Measurements from ENCODE around the gene STAG2. TPM values are rescaled to one million over a fixed set of nuclear protein-coding genes. Genes with fewer than 3 reads are reported as not detected.
A peak's percentile ranks its signal among the peaks of the same experiment; 100 is the strongest.
"Not testable (repeated sequence)": the region's sequence is repeated elsewhere in the genome, so short reads cannot be mapped to it uniquely, and the experiment has no call there.

The STAG2 gene
- total RNA-seq, 1 donor from 2014 or later = 75.4 TPM

- no peaks in the 10 kb centered on the region for H3K9me3 Mint-ChIP-seq (ENCODE audit: low read depth)
- H3K27ac Mint-ChIP-seq = no peak overlapping the region
Measured at GRCh38 chrX:124045109-124045508, 83.6 kb downstream of the STAG2 start.

GRCh38 chrX:124084417-124084816 is 122.9 kb downstream of the STAG2 start:
- DNase-seq (ENCODE audit: low spot score, unreplicated experiment); H3K4me1 Mint-ChIP-seq (ENCODE audit: low read depth); H3K27me3 Mint-ChIP-seq; H3K27ac Mint-ChIP-seq; H3K4me3 Mint-ChIP-seq (ENCODE audit: low read depth); H3K9me3 Mint-ChIP-seq (ENCODE audit: low read depth): not testable (repeated sequence)
- peaks cover 27% of the 10 kb centered on the region for H3K36me3 Mint-ChIP-seq (ENCODE audit: insufficient read depth)

More at GRCh38 chrX:124045109-124045508, 83.6 kb downstream of the STAG2 start:
- peaks cover 3% of the 10 kb centered on the region for H3K4me1 Mint-ChIP-seq (ENCODE audit: low read depth)
- no peak overlapping the region for H3K4me3 Mint-ChIP-seq (ENCODE audit: low read depth)
- H3K27me3 Mint-ChIP-seq = no peaks in the 10 kb centered on the region
- peaks cover 8% of the 10 kb centered on the region for H3K36me3 Mint-ChIP-seq (ENCODE audit: insufficient read depth)
- no peak for TF ChIP-seq CTCF (IDR thresholded peaks at IDR 0.05; ENCODE audit: unreplicated experiment)
- no peak for DNase-seq (ENCODE audit: low spot score, unreplicated experiment)

GRCh38 chrX:124085063-124085462 is 123.6 kb downstream of the STAG2 start:
- Mint-ChIP-seq H3K27ac (peak overlapping the region; percentile 41), H3K9me3 (ENCODE audit: low read depth) (peaks cover 9% of the 10 kb centered on the region), H3K4me3 (ENCODE audit: low read depth) (no peak overlapping the region), H3K4me1 (ENCODE audit: low read depth) (no peaks in the 10 kb centered on the region), H3K27me3 (no peaks in the 10 kb centered on the region), H3K36me3 (ENCODE audit: insufficient read depth) (peaks cover 26% of the 10 kb centered on the region)
- TF ChIP-seq CTCF (IDR thresholded peaks at IDR 0.05; ENCODE audit: unreplicated experiment) = no peak
- no peak for DNase-seq (ENCODE audit: low spot score, unreplicated experiment)

- Mint-ChIP-seq H3K27me3 (no peaks in the 10 kb centered on the region), H3K27ac (no peak overlapping the region), H3K4me1 (ENCODE audit: low read depth) (no peaks in the 10 kb centered on the region), H3K9me3 (ENCODE audit: low read depth) (peaks cover 10% of the 10 kb centered on the region), H3K4me3 (ENCODE audit: low read depth) (no peak overlapping the region), H3K36me3 (ENCODE audit: insufficient read depth) (peaks cover 28% of the 10 kb centered on the region)
- DNase-seq (ENCODE audit: low spot score, unreplicated experiment) = no peak
- no peak for TF ChIP-seq CTCF (IDR thresholded peaks at IDR 0.05; ENCODE audit: unreplicated experiment)
Measured at GRCh38 chrX:124086411-124086810, 124.9 kb downstream of the STAG2 start.

- no peak for TF ChIP-seq CTCF (IDR thresholded peaks at IDR 0.05; ENCODE audit: unreplicated experiment)
- H3K4me1 Mint-ChIP-seq (ENCODE audit: low read depth) = no peaks in the 10 kb centered on the region
- no peaks in the 10 kb centered on the region for H3K27me3 Mint-ChIP-seq
- peaks cover 10% of the 10 kb centered on the region for H3K9me3 Mint-ChIP-seq (ENCODE audit: low read depth)
- no peak for DNase-seq (ENCODE audit: low spot score, unreplicated experiment)
- H3K36me3 Mint-ChIP-seq (ENCODE audit: insufficient read depth) = peaks cover 31% of the 10 kb centered on the region
- no peak overlapping the region for H3K27ac Mint-ChIP-seq
- no peak overlapping the region for H3K4me3 Mint-ChIP-seq (ENCODE audit: low read depth)
Measured at GRCh38 chrX:124087000-124087746, 125.7 kb downstream of the STAG2 start.

GRCh38 chrX:124093222-124093621 is 131.7 kb downstream of the STAG2 start:
- Mint-ChIP-seq H3K9me3 (ENCODE audit: low read depth) (peaks cover 13% of the 10 kb centered on the region), H3K27me3 (no peaks in the 10 kb centered on the region), H3K4me3 (ENCODE audit: low read depth) (no peak overlapping the region), H3K36me3 (ENCODE audit: insufficient read depth) (peaks cover 33% of the 10 kb centered on the region), H3K4me1 (ENCODE audit: low read depth) (no peaks in the 10 kb centered on the region), H3K27ac (no peak overlapping the region)
- no peak for TF ChIP-seq CTCF (IDR thresholded peaks at IDR 0.05; ENCODE audit: unreplicated experiment)
- DNase-seq (ENCODE audit: low spot score, unreplicated experiment) = no peak

All from progenitor cell of endocrine pancreas (in vitro differentiated cells).